H9 (cell line): ENCODE data around the gene APLN. TPM values are rescaled to one million over a fixed set of nuclear protein-coding genes. Genes with fewer than 3 reads are reported as not detected.

Experiments used
- DNase-seq: peaks from one replicate; pipeline ENCODE4 v3.0.0-alpha.2; 2017
- H2AFZ ChIP-seq: one replicate; pipeline ENCODE4 v1.6.1; 2013; ENCODE audit warnings: mild to moderate bottlenecking, low read length, control low read depth, moderate library complexity
- H2AK5ac ChIP-seq: 2 replicates; pipeline ENCODE4 v1.6.1; 2013; ENCODE audit warnings: low read length, control low read depth, mixed read lengths; ENCODE audit not compliant: insufficient read length
- H2BK120ac ChIP-seq: one replicate; pipeline ENCODE4 v1.6.1; 2013; ENCODE audit warnings: low read depth, mild to moderate bottlenecking, low read length, control low read depth, inconsistent platforms; ENCODE audit not compliant: poor library complexity, severe bottlenecking
- H2BK12ac ChIP-seq: 2 replicates; pipeline ENCODE4 v1.6.1; 2013; ENCODE audit warnings: low read length, control low read depth, mixed read lengths, low read depth; ENCODE audit not compliant: insufficient read length
- H2BK15ac ChIP-seq: 2 replicates; pipeline ENCODE4 v1.6.1; 2013; ENCODE audit warnings: low read depth, low read length, control low read depth
- H2BK20ac ChIP-seq: one replicate; pipeline ENCODE4 v1.6.1; 2013; ENCODE audit warnings: low read depth, mild to moderate bottlenecking, low read length, control low read depth, inconsistent platforms; ENCODE audit not compliant: poor library complexity, severe bottlenecking
- H2BK5ac ChIP-seq: 2 replicates; pipeline ENCODE4 v1.6.1; 2013; ENCODE audit warnings: low read length, control low read depth, mixed read lengths; ENCODE audit not compliant: insufficient read length
- H3K14ac ChIP-seq: 2 replicates; pipeline ENCODE4 v1.6.1; 2013; ENCODE audit warnings: low read length, control low read depth; ENCODE audit not compliant: insufficient read depth
- H3K18ac ChIP-seq: 2 replicates; pipeline ENCODE4 v1.6.1; 2013; ENCODE audit warnings: low read depth, mild to moderate bottlenecking, mixed read lengths, low read length, control low read depth; ENCODE audit not compliant: insufficient read length
- H3K23ac ChIP-seq: 2 replicates; pipeline ENCODE4 v1.6.1; 2013; ENCODE audit warnings: low read length, control low read depth, mixed read lengths, low read depth; ENCODE audit not compliant: insufficient read length
- H3K23me2 ChIP-seq: 2 replicates; pipeline ENCODE4 v1.6.1; 2013; ENCODE audit warnings: low read depth, mild to moderate bottlenecking, mixed read lengths, low read length, control low read depth; ENCODE audit not compliant: insufficient read length, poor library complexity, severe bottlenecking
- H3K27ac ChIP-seq: 2 replicates; pipeline ENCODE4 v1.5.1; 2013; ENCODE audit warnings: low read length, control low read depth, mixed read lengths, low read depth; ENCODE audit not compliant: insufficient read length
- H3K27me3 ChIP-seq: 2 replicates; pipeline ENCODE4 v1.6.1; 2013; ENCODE audit warnings: low read length, control low read depth, inconsistent platforms; ENCODE audit not compliant: insufficient read depth
- H3K4ac ChIP-seq: 2 replicates; pipeline ENCODE4 v1.6.1; 2013; ENCODE audit warnings: low read depth, mild to moderate bottlenecking, control low read depth, inconsistent platforms, low read length, moderate library complexity
- H3K4me1 ChIP-seq: 2 replicates; pipeline ENCODE4 v1.6.1; 2013; ENCODE audit warnings: low read length, control low read depth, inconsistent platforms; ENCODE audit not compliant: insufficient read depth
- H3K4me2 ChIP-seq: 2 replicates; pipeline ENCODE4 v1.6.1; 2013; ENCODE audit warnings: low read length, control low read depth, mixed read lengths; ENCODE audit not compliant: insufficient read length, insufficient read depth
- H3K56ac ChIP-seq: 2 replicates; pipeline ENCODE4 v1.6.1; 2013; ENCODE audit warnings: low read depth, mild to moderate bottlenecking, mixed read lengths, low read length, control low read depth; ENCODE audit not compliant: insufficient read length
- H3K79me1 ChIP-seq: 2 replicates; pipeline ENCODE4 v1.6.1; 2013; ENCODE audit warnings: low read depth, mild to moderate bottlenecking, moderate library complexity, low read length, control low read depth, inconsistent platforms; ENCODE audit not compliant: insufficient read depth, poor library complexity, severe bottlenecking
- H3K79me2 ChIP-seq: 2 replicates; pipeline ENCODE4 v1.6.1; 2013; ENCODE audit warnings: low read length, control low read depth, inconsistent platforms; ENCODE audit not compliant: insufficient read depth
- H3K9ac ChIP-seq: 2 replicates; pipeline ENCODE4 v1.6.1; 2013; ENCODE audit warnings: low read length, control low read depth, mixed read lengths; ENCODE audit not compliant: insufficient read length; ENCODE audit errors: extremely low read depth
- H3K9me3 ChIP-seq: one replicate; pipeline ENCODE4 v1.6.1; 2013; ENCODE audit warnings: low read depth, low read length, inconsistent platforms; ENCODE audit not compliant: control insufficient read depth
- H3T11ph ChIP-seq: one replicate; pipeline ENCODE4 v1.6.1; 2013; ENCODE audit warnings: mild to moderate bottlenecking, low read length, control low read depth, inconsistent platforms
- H4K20me1 ChIP-seq: one replicate; pipeline ENCODE4 v1.6.1; 2013; ENCODE audit not compliant: control insufficient read depth, insufficient read length, insufficient read depth
- H4K5ac ChIP-seq: 2 replicates; pipeline ENCODE4 v1.6.1; 2013; ENCODE audit warnings: low read depth, mild to moderate bottlenecking, mixed read lengths, low read length, control low read depth; ENCODE audit not compliant: insufficient read length
- H4K8ac ChIP-seq: replicated peaks from 2 replicates; pipeline ENCODE4 v1.6.1; 2013; ENCODE audit warnings: low read length, control low read depth, mixed read lengths, low read depth; ENCODE audit not compliant: insufficient read length
- H4K91ac ChIP-seq: 2 replicates; pipeline ENCODE4 v1.6.1; 2013; ENCODE audit warnings: low read depth, mild to moderate bottlenecking, moderate library complexity, mixed read lengths, low read length, control low read depth; ENCODE audit not compliant: insufficient read length
- H3K27ac Mint-ChIP-seq, 3 experiments: 2 replicates in 2 of 3; 3 replicates in 1 of 3; pipeline ENCODE4 v1.8.0; 2020 to 2021; ENCODE audit warnings: mixed read lengths in 3 of 3, mild to moderate bottlenecking in 1 of 3, moderate library complexity in 1 of 3
- H3K27me3 Mint-ChIP-seq: 2 replicates; pipeline ENCODE4 v1.8.0; 2021; ENCODE audit warnings: low read depth, mild to moderate bottlenecking, moderate library complexity, mixed read lengths
- H3K36me3 Mint-ChIP-seq, 3 experiments: 2 replicates in 2 of 3; 3 replicates in 1 of 3; pipeline ENCODE4 v1.8.0; 2020 to 2021; ENCODE audit warnings: low read depth in 3 of 3, mixed read lengths in 3 of 3; ENCODE audit not compliant: insufficient read depth in 1 of 3
- H3K4me1 Mint-ChIP-seq, 2 experiments: 2 replicates each; pipeline ENCODE4 v1.8.0; 2020; ENCODE audit warnings: mixed read lengths in 2 of 2
- H3K4me3 Mint-ChIP-seq, 2 experiments: 2 replicates in 1 of 2; 3 replicates in 1 of 2; pipeline ENCODE4 v1.8.0; 2020 to 2021; ENCODE audit warnings: mild to moderate bottlenecking in 2 of 2, mixed read lengths in 2 of 2, moderate library complexity in 1 of 2
- H3K9me3 Mint-ChIP-seq, 2 experiments: 2 replicates in 1 of 2; 3 replicates in 1 of 2; pipeline ENCODE4 v1.8.0; 2020; ENCODE audit warnings: mild to moderate bottlenecking in 2 of 2, mixed read lengths in 2 of 2, moderate library complexity in 1 of 2
- CTCF ChIP-seq: fragments of 200-600 bp; sonication (generic); conservative IDR thresholded peaks from 3 replicates; pipeline ENCODE4 v1.8.0; 2021; ENCODE audit warnings: antibody characterized with exemption, mild to moderate bottlenecking
- WGBS: extraction: QIAGEN DNeasy Blood & Tissue Kit; methylation state at CpG from one replicate; pipeline ENCODE4 v1.1.7; 2013; ENCODE audit warnings: missing lambda C conversion rate, low lambda C conversion rate, mixed read lengths; ENCODE audit not compliant: insufficient read length; ENCODE audit errors: extremely low coverage; 5-methylcytosine and 5-hydroxymethylcytosine counted together
- total RNA-seq: library from RNA; stranded (reverse); gene quantifications from 2 replicates; pipeline ENCODE4 v1.2.1, GENCODE V29; 2021

Gene APLN
- total RNA-seq, 1 experiment from 2014 or later, result 0.24 TPM

GRCh38 chrX:129653971-129654651, 645 bp downstream of the APLN start:
- no peak overlapping the region for H2BK120ac ChIP-seq
- no peak overlapping the region for H3K9ac ChIP-seq
- no peak overlapping the region for H2AK5ac ChIP-seq
- H2AFZ ChIP-seq, result no peak overlapping the region
- no peak overlapping the region for H2BK5ac ChIP-seq
- no peak overlapping the region for H3T11ph ChIP-seq
- peaks cover 14 to 33% of the 10 kb centered on the region in 2 experiments for H3K4me1 Mint-ChIP-seq
- no peak overlapping the region for H3K56ac ChIP-seq
- peaks cover 0 to 3% (median 2%) of the 10 kb centered on the region in 3 experiments; a peak in 5 of 7 replicates for H3K36me3 Mint-ChIP-seq
- no peak overlapping the region for H3K18ac ChIP-seq
- peaks cover 86% of the 10 kb centered on the region for H3K27me3 Mint-ChIP-seq
- TF ChIP-seq CTCF, result no peak
- no peak overlapping the region for H2BK20ac ChIP-seq
- H2BK12ac ChIP-seq, result no peak overlapping the region
- H4K8ac ChIP-seq, result no peak overlapping the region
- no peak overlapping the region; a peak in 1 of 7 replicates for H3K27ac Mint-ChIP-seq
- no peaks in the 10 kb centered on the region for H4K20me1 ChIP-seq
- peak overlapping the region; percentile 46 to 78 for H3K4me3 Mint-ChIP-seq
- H3K23ac ChIP-seq, result no peak overlapping the region
- no peak for DNase-seq
- H4K91ac ChIP-seq, result no peak overlapping the region
- H3K27ac ChIP-seq, result no peak overlapping the region
- H3K14ac ChIP-seq, result peak overlapping the region; percentile 36; the same call in 1 of the 2 replicates
- peaks cover 3% of the 10 kb centered on the region for H3K9me3 ChIP-seq
- no peaks in the 10 kb centered on the region for H3K79me1 ChIP-seq
- H2BK15ac ChIP-seq, result no peak overlapping the region
- H3K9me3 Mint-ChIP-seq, result peaks cover 8 to 50% of the 10 kb centered on the region in 2 experiments
- H3K4ac ChIP-seq, result no peak overlapping the region
- no CpG with 5 or more reads among the region's 57 CpGs for WGBS
- no peak overlapping the region for H4K5ac ChIP-seq
- H3K4me1 ChIP-seq, result 0 out of 2 replicates have a peak, but pooled peaks cover 3% of the 10 kb centered on the region
- peak overlapping the region; percentile 86 for H3K4me2 ChIP-seq
- peaks cover 34% of the 10 kb centered on the region; the same call in 1 of the 2 replicates for H3K27me3 ChIP-seq
- H3K23me2 ChIP-seq, result peaks cover 11% of the 10 kb centered on the region
- no peaks in the 10 kb centered on the region for H3K79me2 ChIP-seq
